H1 (cell line): ENCODE data around the gene CHRNA9. TPM values are rescaled to one million over a fixed set of nuclear protein-coding genes. Genes with fewer than 3 reads are reported as not detected.

Source experiments
- CREB1 ChIP-seq: IDR thresholded peaks from 2 replicates; pipeline ENCODE4 v1.6.1; 2012; ENCODE audit warnings: inconsistent platforms
- EZH2 ChIP-seq: fragments of 200-600 bp; sonication (generic); IDR thresholded peaks from 2 replicates; pipeline ENCODE4 v1.7.1; 2012; ENCODE audit warnings: low read depth, mild to moderate bottlenecking, moderate library complexity, low read length, inconsistent platforms; ENCODE audit not compliant: severe bottlenecking
- HDAC2 ChIP-seq, 2 experiments: fragments of 300-600 bp in 1 of 2; sonication (generic) in 1 of 2; IDR thresholded peaks; 2 replicates each; pipeline ENCODE4 v1.6.1; 2011 to 2012; ENCODE audit warnings: low read depth in 2 of 2, low read length in 2 of 2, mild to moderate bottlenecking in 2 of 2, moderate library complexity in 2 of 2, borderline replicate concordance in 1 of 2, inconsistent platforms in 1 of 2
- KDM5A ChIP-seq: fragments of 200-600 bp; IDR thresholded peaks from 2 replicates; pipeline ENCODE4 v1.7.1; 2012; ENCODE audit warnings: mild to moderate bottlenecking, low read length, inconsistent platforms, mixed read lengths
- PHF8 ChIP-seq: fragments of 200-600 bp; sonication (generic); conservative IDR thresholded peaks from 2 replicates; pipeline ENCODE4 v1.7.1; 2012; ENCODE audit warnings: low read depth, mild to moderate bottlenecking, inconsistent platforms, low read length, moderate library complexity
- TAF1 ChIP-seq: IDR thresholded peaks from 2 replicates; pipeline ENCODE4 v1.6.1; 2011; ENCODE audit warnings: mild to moderate bottlenecking, low read depth, low read length
- polyA plus RNA-seq, 7 experiments: library from polyadenylated mRNA; depleted of rRNA in 3 of 7; stranded (reverse) in 5 of 7; unstranded in 2 of 7; fragments of >200 nt in 5 of 7; fragments of 200-250 nt in 2 of 7; gene quantifications; 1 replicate in 5 of 7; 2 replicates in 1 of 7; 4 replicates in 1 of 7; pipeline versions ENCODE4 v1.2.1 to v1.2.3, GENCODE V29; 2011 to 2013; ENCODE audit warnings: missing spikeins in 2 of 7, mixed read lengths in 2 of 7
- total RNA-seq: library from RNA; stranded (reverse); fragmentation: NEBNext Ultra II Directional; extraction: Animal tissue kit (Norgen Biotek cat#: 25700); gene quantifications from 2 replicates; pipeline ENCODE4 v1.2.1, GENCODE V29; 2021
- TF ChIP-seq, protein P1 (sequence below): fragments of 300-600 bp; sonication (generic); IDR thresholded peaks from 2 replicates; pipeline ENCODE4 v1.7.1; 2012; ENCODE audit warnings: low read length, moderate library complexity, mild to moderate bottlenecking, inconsistent platforms; ENCODE audit not compliant: insufficient replicate concordance

CHRNA9 gene
- total and polyA plus RNA-seq, 2 of the 8 experiments (the other 6 are each of a cell fraction or from before 2014, with no cell fraction given) = 1.4 to 3.3 TPM

DNA sequence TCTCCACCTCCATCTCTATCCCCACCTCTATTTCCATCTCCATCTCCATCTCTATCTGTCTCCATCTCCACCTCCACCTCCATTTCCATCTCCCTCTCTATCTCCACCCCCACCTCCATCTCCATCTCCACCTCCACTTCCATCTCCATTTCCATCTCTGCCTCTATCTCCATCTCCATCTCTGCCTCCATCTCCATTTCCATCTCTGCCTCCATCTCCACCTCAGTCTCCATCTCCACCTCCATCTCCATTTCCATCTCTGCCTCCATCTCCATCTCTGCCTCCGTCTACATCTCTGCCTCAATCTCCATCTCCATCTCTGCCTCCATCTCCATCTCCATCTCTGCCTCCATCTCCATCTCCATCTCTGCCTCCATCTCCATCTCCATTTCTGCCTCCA lies 40.8 kb upstream of the CHRNA9 start (continued):
- TF ChIP-seq, protein P1, sequence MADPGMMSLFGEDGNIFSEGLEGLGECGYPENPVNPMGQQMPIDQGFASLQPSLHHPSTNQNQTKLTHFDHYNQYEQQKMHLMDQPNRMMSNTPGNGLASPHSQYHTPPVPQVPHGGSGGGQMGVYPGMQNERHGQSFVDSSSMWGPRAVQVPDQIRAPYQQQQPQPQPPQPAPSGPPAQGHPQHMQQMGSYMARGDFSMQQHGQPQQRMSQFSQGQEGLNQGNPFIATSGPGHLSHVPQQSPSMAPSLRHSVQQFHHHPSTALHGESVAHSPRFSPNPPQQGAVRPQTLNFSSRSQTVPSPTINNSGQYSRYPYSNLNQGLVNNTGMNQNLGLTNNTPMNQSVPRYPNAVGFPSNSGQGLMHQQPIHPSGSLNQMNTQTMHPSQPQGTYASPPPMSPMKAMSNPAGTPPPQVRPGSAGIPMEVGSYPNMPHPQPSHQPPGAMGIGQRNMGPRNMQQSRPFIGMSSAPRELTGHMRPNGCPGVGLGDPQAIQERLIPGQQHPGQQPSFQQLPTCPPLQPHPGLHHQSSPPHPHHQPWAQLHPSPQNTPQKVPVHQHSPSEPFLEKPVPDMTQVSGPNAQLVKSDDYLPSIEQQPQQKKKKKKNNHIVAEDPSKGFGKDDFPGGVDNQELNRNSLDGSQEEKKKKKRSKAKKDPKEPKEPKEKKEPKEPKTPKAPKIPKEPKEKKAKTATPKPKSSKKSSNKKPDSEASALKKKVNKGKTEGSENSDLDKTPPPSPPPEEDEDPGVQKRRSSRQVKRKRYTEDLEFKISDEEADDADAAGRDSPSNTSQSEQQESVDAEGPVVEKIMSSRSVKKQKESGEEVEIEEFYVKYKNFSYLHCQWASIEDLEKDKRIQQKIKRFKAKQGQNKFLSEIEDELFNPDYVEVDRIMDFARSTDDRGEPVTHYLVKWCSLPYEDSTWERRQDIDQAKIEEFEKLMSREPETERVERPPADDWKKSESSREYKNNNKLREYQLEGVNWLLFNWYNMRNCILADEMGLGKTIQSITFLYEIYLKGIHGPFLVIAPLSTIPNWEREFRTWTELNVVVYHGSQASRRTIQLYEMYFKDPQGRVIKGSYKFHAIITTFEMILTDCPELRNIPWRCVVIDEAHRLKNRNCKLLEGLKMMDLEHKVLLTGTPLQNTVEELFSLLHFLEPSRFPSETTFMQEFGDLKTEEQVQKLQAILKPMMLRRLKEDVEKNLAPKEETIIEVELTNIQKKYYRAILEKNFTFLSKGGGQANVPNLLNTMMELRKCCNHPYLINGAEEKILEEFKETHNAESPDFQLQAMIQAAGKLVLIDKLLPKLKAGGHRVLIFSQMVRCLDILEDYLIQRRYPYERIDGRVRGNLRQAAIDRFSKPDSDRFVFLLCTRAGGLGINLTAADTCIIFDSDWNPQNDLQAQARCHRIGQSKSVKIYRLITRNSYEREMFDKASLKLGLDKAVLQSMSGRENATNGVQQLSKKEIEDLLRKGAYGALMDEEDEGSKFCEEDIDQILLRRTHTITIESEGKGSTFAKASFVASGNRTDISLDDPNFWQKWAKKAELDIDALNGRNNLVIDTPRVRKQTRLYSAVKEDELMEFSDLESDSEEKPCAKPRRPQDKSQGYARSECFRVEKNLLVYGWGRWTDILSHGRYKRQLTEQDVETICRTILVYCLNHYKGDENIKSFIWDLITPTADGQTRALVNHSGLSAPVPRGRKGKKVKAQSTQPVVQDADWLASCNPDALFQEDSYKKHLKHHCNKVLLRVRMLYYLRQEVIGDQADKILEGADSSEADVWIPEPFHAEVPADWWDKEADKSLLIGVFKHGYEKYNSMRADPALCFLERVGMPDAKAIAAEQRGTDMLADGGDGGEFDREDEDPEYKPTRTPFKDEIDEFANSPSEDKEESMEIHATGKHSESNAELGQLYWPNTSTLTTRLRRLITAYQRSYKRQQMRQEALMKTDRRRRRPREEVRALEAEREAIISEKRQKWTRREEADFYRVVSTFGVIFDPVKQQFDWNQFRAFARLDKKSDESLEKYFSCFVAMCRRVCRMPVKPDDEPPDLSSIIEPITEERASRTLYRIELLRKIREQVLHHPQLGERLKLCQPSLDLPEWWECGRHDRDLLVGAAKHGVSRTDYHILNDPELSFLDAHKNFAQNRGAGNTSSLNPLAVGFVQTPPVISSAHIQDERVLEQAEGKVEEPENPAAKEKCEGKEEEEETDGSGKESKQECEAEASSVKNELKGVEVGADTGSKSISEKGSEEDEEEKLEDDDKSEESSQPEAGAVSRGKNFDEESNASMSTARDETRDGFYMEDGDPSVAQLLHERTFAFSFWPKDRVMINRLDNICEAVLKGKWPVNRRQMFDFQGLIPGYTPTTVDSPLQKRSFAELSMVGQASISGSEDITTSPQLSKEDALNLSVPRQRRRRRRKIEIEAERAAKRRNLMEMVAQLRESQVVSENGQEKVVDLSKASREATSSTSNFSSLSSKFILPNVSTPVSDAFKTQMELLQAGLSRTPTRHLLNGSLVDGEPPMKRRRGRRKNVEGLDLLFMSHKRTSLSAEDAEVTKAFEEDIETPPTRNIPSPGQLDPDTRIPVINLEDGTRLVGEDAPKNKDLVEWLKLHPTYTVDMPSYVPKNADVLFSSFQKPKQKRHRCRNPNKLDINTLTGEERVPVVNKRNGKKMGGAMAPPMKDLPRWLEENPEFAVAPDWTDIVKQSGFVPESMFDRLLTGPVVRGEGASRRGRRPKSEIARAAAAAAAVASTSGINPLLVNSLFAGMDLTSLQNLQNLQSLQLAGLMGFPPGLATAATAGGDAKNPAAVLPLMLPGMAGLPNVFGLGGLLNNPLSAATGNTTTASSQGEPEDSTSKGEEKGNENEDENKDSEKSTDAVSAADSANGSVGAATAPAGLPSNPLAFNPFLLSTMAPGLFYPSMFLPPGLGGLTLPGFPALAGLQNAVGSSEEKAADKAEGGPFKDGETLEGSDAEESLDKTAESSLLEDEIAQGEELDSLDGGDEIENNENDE = no peak
- no peak for TF ChIP-seq PHF8
- TF ChIP-seq TAF1 = no peak
- no peak for TF ChIP-seq KDM5A
- TF ChIP-seq HDAC2 (IDR thresholded peaks at IDR 0.05; ENCODE audit: borderline replicate concordance in 1 of 2, low read depth in 2 of 2, low read length in 2 of 2) = no peak
- no peak for TF ChIP-seq CREB1
- TF ChIP-seq EZH2 = no peak
